Nephron progenitor cell (in vitro differentiated cells): ENCODE results near the gene WDR70.
"Not testable (repeated sequence)": the region's sequence is repeated elsewhere in the genome, so short reads cannot be mapped to it uniquely, and the experiment has no call there.

Source experiments
- DNase-seq: peaks from one replicate; pipeline ENCODE4 v3.0.0; 2021
- H3K27ac Mint-ChIP-seq: 2 replicates; pipeline ENCODE4 v1.8.0; 2021; ENCODE audit warnings: mild to moderate bottlenecking, moderate library complexity, mixed read lengths
- H3K27me3 Mint-ChIP-seq: 2 replicates; pipeline ENCODE4 v1.8.0; 2021; ENCODE audit warnings: mild to moderate bottlenecking, low read depth, mixed read lengths; ENCODE audit not compliant: poor library complexity
- H3K36me3 Mint-ChIP-seq: 2 replicates; pipeline ENCODE4 v1.8.0; 2021; ENCODE audit warnings: low read depth, mixed read lengths
- H3K4me1 Mint-ChIP-seq: 2 replicates; pipeline ENCODE4 v1.8.0; 2021; ENCODE audit warnings: mixed read lengths
- H3K4me3 Mint-ChIP-seq: 2 replicates; pipeline ENCODE4 v1.8.0; 2021; ENCODE audit warnings: mild to moderate bottlenecking, moderate library complexity, mixed read lengths
- H3K9me3 Mint-ChIP-seq: 2 replicates; pipeline ENCODE4 v1.8.0; 2021; ENCODE audit warnings: mild to moderate bottlenecking, moderate library complexity, mixed read lengths
- CTCF ChIP-seq: fragments of 200-600 bp; sonication (generic); IDR thresholded peaks from 2 replicates; pipeline ENCODE4 v1.5.0; 2021; ENCODE audit warnings: antibody characterized with exemption

Gene WDR70

GRCh38 chr5:37501152-37501551 lies 122.0 kb downstream of the WDR70 start:
- H3K4me3 Mint-ChIP-seq, result no peak overlapping the region
- no peak for DNase-seq
- H3K9me3 Mint-ChIP-seq, result peaks cover 24% of the 10 kb centered on the region
- no peaks in the 10 kb centered on the region for H3K27me3 Mint-ChIP-seq
- H3K4me1 Mint-ChIP-seq, result no peaks in the 10 kb centered on the region
- no peak for TF ChIP-seq CTCF
- no peak overlapping the region for H3K27ac Mint-ChIP-seq
- H3K36me3 Mint-ChIP-seq, result peaks cover 79% of the 10 kb centered on the region

GRCh38 chr5:37506241-37506640 lies 127.1 kb downstream of the WDR70 start:
- Mint-ChIP-seq H3K4me3 (no peak overlapping the region), H3K4me1 (no peaks in the 10 kb centered on the region), H3K27me3 (no peaks in the 10 kb centered on the region), H3K36me3 (peaks cover 51% of the 10 kb centered on the region), H3K27ac (no peak overlapping the region), H3K9me3 (peaks cover 24% of the 10 kb centered on the region)
- no peak for TF ChIP-seq CTCF
- DNase-seq, result no peak

GRCh38 chr5:37506722-37507121 lies 127.6 kb downstream of the WDR70 start:
- no peak overlapping the region for H3K4me3 Mint-ChIP-seq
- DNase-seq, result no peak
- H3K4me1 Mint-ChIP-seq, result no peaks in the 10 kb centered on the region
- H3K27ac Mint-ChIP-seq, result no peak overlapping the region
- H3K36me3 Mint-ChIP-seq, result peaks cover 46% of the 10 kb centered on the region
- TF ChIP-seq CTCF, result no peak
- no peaks in the 10 kb centered on the region for H3K27me3 Mint-ChIP-seq
- H3K9me3 Mint-ChIP-seq, result peaks cover 23% of the 10 kb centered on the region

GRCh38 chr5:37511646-37512045 lies 132.5 kb downstream of the WDR70 start:
- Mint-ChIP-seq H3K4me1 (no peaks in the 10 kb centered on the region), H3K36me3 (peaks cover 9% of the 10 kb centered on the region), H3K27me3 (no peaks in the 10 kb centered on the region), H3K27ac (no peak overlapping the region), H3K9me3 (no peaks in the 10 kb centered on the region), H3K4me3 (no peak overlapping the region)
- TF ChIP-seq CTCF, result no peak
- no peak for DNase-seq

- Mint-ChIP-seq H3K27ac (no peak overlapping the region), H3K27me3 (peaks cover 5% of the 10 kb centered on the region), H3K36me3 (peaks cover 31% of the 10 kb centered on the region), H3K4me3 (no peak overlapping the region), H3K4me1 (no peaks in the 10 kb centered on the region), H3K9me3 (peaks cover 18% of the 10 kb centered on the region)
- TF ChIP-seq CTCF, result no peak
- DNase-seq, result no peak
Observed at GRCh38 chr5:37514946-37515345, 135.8 kb downstream of the WDR70 start.

GRCh38 chr5:37517686-37518085 lies 138.6 kb downstream of the WDR70 start:
- Mint-ChIP-seq H3K9me3 (peaks cover 45% of the 10 kb centered on the region), H3K27me3 (peaks cover 7% of the 10 kb centered on the region), H3K4me3 (no peak overlapping the region), H3K36me3 (peaks cover 58% of the 10 kb centered on the region), H3K27ac (no peak overlapping the region), H3K4me1 (no peaks in the 10 kb centered on the region)
- no peak for DNase-seq
- TF ChIP-seq CTCF, result no peak

- not testable (repeated sequence) for H3K27ac Mint-ChIP-seq, H3K4me3 Mint-ChIP-seq, DNase-seq, H3K4me1 Mint-ChIP-seq, H3K27me3 Mint-ChIP-seq
- peaks cover 52% of the 10 kb centered on the region for H3K9me3 Mint-ChIP-seq
- peaks cover 65% of the 10 kb centered on the region for H3K36me3 Mint-ChIP-seq
Observed at GRCh38 chr5:37518356-37518755, 139.2 kb downstream of the WDR70 start.
